ENCODE measurements around the gene NKX1-1.

GRCh38 chr4:1355378-1355777 is 50.9 kb downstream of the NKX1-1 start:
- TF ChIP-seq TCF12 (IDR thresholded peaks at IDR 0.05; ENCODE audit: low read depth, low read length), result no peak
- TF ChIP-seq, protein P1, sequence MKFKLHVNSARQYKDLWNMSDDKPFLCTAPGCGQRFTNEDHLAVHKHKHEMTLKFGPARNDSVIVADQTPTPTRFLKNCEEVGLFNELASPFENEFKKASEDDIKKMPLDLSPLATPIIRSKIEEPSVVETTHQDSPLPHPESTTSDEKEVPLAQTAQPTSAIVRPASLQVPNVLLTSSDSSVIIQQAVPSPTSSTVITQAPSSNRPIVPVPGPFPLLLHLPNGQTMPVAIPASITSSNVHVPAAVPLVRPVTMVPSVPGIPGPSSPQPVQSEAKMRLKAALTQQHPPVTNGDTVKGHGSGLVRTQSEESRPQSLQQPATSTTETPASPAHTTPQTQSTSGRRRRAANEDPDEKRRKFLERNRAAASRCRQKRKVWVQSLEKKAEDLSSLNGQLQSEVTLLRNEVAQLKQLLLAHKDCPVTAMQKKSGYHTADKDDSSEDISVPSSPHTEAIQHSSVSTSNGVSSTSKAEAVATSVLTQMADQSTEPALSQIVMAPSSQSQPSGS (IDR thresholded peaks at IDR 0.05; ENCODE audit: low read length), result no peak
- no peak for TF ChIP-seq BCL11A (IDR thresholded peaks at IDR 0.05; ENCODE audit: low read depth in 2 of 2, low read length in 2 of 2)
- TF ChIP-seq, protein P2, sequence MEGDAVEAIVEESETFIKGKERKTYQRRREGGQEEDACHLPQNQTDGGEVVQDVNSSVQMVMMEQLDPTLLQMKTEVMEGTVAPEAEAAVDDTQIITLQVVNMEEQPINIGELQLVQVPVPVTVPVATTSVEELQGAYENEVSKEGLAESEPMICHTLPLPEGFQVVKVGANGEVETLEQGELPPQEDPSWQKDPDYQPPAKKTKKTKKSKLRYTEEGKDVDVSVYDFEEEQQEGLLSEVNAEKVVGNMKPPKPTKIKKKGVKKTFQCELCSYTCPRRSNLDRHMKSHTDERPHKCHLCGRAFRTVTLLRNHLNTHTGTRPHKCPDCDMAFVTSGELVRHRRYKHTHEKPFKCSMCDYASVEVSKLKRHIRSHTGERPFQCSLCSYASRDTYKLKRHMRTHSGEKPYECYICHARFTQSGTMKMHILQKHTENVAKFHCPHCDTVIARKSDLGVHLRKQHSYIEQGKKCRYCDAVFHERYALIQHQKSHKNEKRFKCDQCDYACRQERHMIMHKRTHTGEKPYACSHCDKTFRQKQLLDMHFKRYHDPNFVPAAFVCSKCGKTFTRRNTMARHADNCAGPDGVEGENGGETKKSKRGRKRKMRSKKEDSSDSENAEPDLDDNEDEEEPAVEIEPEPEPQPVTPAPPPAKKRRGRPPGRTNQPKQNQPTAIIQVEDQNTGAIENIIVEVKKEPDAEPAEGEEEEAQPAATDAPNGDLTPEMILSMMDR (IDR thresholded peaks at IDR 0.05; ENCODE audit: control extremely low read depth in 1 of 3, insufficient read depth in 1 of 3, low read depth in 1 of 3, low read length in 3 of 3), result no peak
- TF ChIP-seq POLR2AphosphoS5 (IDR thresholded peaks at IDR 0.05; ENCODE audit: low read depth, low read length), result no peak
- TF ChIP-seq TAF1 (IDR thresholded peaks at IDR 0.05; ENCODE audit: low read depth, low read length), result no peak
- TF ChIP-seq NRF1 (IDR thresholded peaks at IDR 0.05; ENCODE audit: low read depth, low read length), result no peak
- TF ChIP-seq YY1 (IDR thresholded peaks at IDR 0.05; ENCODE audit: low read depth, low read length), result no peak
- no peak for TF ChIP-seq PHF8 (conservative IDR thresholded peaks at IDR 0.05; ENCODE audit: low read depth, low read length)
- no peak for TF ChIP-seq SAP30 (IDR thresholded peaks at IDR 0.05; ENCODE audit: insufficient read depth, insufficient replicate concordance, low read length)
- no peak for TF ChIP-seq ZNF274 (IDR thresholded peaks at IDR 0.05; ENCODE audit: borderline replicate concordance, extremely low read depth, low read length)

Data from H1 (cell line).